A673 (cell line): ENCODE data around the gene EFL1.

Experiments
- CTCF ChIP-seq: fragments of 300-800, 200-600 bp; sonication (generic); conservative IDR thresholded peaks from 2 replicates; pipeline ENCODE4 v1.5.1; 2017; ENCODE audit warnings: low read depth, mild to moderate bottlenecking, antibody characterized with exemption, low read length, moderate library complexity, mixed read lengths
- EZH2 ChIP-seq: fragments of 200-600 bp; sonication (generic); IDR thresholded peaks from 2 replicates; pipeline ENCODE4 v1.6.1; 2017; ENCODE audit warnings: borderline replicate concordance, low read depth, mild to moderate bottlenecking, mixed read lengths, antibody characterized with exemption, low read length; ENCODE audit not compliant: poor library complexity, severe bottlenecking

- no peak for TF ChIP-seq CTCF
- TF ChIP-seq EZH2, result no peak
These were observed 89.4 kb downstream of the EFL1 start for GRCh38 chr15:82173108-82173507.
